Stimulated activated naive CD8-positive, alpha-beta T cell treated with anti-CD3 and anti-CD28 coated beads, Interleukin-15, Interleukin-2, amounts not matched to agents 100 U/mL and 50 U/mL, for 24 hours (primary cell): Measurements from ENCODE around the gene RHBDL3.
"Not testable (repeated sequence)": the region's sequence is repeated elsewhere in the genome, so short reads cannot be mapped to it uniquely, and the experiment has no call there.

ENCODE experiments used
- ATAC-seq: fragments of 150-1000 bp; cut with Tn5 transposase; one replicate; pipeline ENCODE4 v1.10.0; 2021
- DNase-seq: peaks from one replicate; pipeline ENCODE4 v3.0.0; 2021

RHBDL3 gene

GRCh38 chr17:32327911-32328310, 62.3 kb downstream of the RHBDL3 start:
- DNase-seq (no peak), ATAC-seq (no peak)

DNA sequence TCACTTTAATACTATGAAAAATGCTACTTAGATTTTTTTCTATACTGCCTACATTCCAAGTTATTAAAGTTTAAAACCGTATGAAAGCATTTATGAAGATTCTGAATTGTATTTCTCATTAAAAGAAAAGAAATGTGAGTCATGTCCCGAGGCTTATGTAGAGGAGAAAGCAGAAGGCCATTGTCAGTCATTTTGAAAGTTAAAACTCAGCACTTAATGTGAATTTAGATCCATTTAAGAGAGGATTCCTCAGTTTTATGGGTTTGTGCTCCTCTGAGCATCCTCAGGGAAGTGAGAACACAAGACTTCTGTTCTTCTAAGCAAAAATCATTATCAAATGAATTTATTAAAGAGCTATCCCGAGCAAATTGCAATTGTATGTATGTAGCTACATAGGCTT, 64.5 kb downstream of the RHBDL3 start:
- ATAC-seq (no peak), DNase-seq (no peak)

GRCh38 chr17:32331243-32332040, 65.8 kb downstream of the RHBDL3 start:
- no peak for DNase-seq
- ATAC-seq: peak; percentile 53

- no peak for ATAC-seq
- no peak for DNase-seq
These were observed 67.6 kb downstream of the RHBDL3 start for GRCh38 chr17:32333187-32333586.

- ATAC-seq: no peak
- DNase-seq: no peak
These were observed 69.4 kb downstream of the RHBDL3 start for GRCh38 chr17:32335046-32335445.

GRCh38 chr17:32335687-32336086, 70.1 kb downstream of the RHBDL3 start:
- DNase-seq (no peak), ATAC-seq (no peak)

- DNase-seq (peak; percentile 51), ATAC-seq (peak; percentile 8)
These were observed 75.7 kb downstream of the RHBDL3 start for GRCh38 chr17:32341141-32341856.

DNA sequence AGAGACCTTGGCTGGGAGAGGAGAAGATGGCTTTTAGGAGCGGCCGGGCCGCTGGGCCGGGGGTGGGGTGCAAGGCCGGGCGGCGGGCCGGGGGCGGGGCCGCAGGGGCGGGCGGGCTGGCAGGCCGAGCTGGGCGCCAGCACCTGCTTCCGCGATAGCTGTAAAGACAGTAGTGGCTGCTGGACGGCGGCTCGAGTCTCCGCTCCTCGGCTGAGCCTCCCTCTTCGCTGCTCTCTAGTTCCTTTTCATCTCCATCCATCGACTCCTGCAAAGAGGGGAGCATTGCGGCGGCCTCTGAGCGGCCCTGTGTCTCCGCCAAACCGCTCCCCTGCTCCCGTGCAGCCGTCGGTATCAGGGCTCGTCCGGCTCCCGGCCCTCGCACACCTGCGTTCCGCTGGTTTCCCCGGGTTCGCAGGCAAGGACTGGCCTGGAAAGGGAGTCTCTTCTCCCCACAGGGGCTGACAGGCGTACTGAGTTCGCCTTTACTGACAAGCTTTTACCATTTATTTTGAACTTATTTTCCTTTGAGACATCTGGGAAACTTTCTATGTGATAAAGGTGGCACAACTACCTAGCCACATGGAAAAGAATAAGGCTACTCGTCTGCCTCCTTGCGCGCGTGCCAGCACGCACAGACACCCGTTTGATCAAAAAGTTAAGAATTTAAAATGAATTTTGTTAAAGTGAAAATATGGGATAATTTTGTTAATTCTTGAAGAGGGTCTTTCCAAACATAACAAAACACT, 76.4 kb downstream of the RHBDL3 start, which contains the start of gene C17orf75:
C17orf75 (minus strand) TSS at position 317 of the 746 bp plus-strand sequence; CDS start at position 283, 34 bp downstream.
- peak; percentile 96 for ATAC-seq

GRCh38 chr17:32342603-32343325, 77.1 kb downstream of the RHBDL3 start:
- no peak for DNase-seq
- no peak for ATAC-seq

More for the DNA sequence above, 76.4 kb downstream of the RHBDL3 start, which contains the start of gene C17orf75:
- peak; percentile 87 for DNase-seq

DNA sequence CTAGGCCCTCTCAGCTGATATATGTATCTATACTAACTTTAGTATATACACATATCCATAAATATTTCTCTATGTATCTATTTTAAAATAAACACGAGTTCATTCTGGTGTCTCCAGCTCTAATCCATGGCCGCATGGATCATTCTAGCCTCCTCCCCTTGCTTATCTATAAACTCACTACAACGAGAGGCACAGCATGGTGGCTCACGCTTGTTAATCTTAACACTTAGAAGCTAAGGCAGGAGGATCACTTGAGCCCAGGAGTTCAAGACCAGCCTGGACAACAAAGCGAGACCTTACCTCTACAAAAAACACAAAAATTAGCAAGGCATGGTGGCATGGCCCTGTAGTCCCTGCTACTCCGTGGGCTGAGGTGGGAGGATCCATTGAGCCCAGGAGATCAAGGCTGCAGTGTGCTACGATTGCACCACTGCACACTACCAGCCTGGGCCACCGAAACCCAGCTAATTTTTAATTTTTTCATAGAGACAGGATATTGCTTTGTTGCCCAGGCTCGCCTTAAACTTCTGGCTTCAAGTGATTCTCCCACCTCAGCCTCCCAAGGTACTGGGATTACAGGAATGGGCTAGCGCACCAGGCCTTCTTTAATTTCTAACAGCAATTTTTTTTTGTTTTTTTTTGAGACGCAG, 80.4 kb downstream of the RHBDL3 start:
- no peak for ATAC-seq
- no peak for DNase-seq

DNA sequence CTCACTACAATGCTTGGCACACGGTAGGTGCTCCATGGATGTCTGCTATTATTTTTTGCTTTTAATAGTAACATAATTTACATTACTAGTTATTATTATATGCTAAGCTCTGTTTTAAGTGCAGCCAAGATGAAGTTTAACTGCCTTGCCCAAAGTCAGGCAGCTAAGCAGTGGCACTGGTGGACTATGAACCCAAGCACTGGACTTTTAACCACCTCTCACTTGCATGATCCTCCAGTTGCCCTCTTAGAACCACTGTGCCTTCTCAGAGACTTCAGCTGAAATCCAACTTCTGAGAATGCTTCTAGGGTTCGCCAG, 82.8 kb downstream of the RHBDL3 start:
- no peak for DNase-seq
- no peak for ATAC-seq

GRCh38 chr17:32349503-32349853, 83.8 kb downstream of the RHBDL3 start:
- no peak for ATAC-seq
- DNase-seq: no peak

GRCh38 chr17:32349854-32350665, 84.4 kb downstream of the RHBDL3 start, which contains the start of gene ZNF207:
Gene ZNF207 (plus strand): TSS chr17:32350157. CDS start chr17:32350286, 129 bp downstream.
- ATAC-seq: peak; percentile 97
- DNase-seq: peak; percentile 94

GRCh38 chr17:32350666-32351418, 85.2 kb downstream of the RHBDL3 start:
- DNase-seq (peak; percentile 26), ATAC-seq (peak; percentile 24)

GRCh38 chr17:32352734-32353133, 87.1 kb downstream of the RHBDL3 start:
- DNase-seq, ATAC-seq: not testable (repeated sequence)

DNA sequence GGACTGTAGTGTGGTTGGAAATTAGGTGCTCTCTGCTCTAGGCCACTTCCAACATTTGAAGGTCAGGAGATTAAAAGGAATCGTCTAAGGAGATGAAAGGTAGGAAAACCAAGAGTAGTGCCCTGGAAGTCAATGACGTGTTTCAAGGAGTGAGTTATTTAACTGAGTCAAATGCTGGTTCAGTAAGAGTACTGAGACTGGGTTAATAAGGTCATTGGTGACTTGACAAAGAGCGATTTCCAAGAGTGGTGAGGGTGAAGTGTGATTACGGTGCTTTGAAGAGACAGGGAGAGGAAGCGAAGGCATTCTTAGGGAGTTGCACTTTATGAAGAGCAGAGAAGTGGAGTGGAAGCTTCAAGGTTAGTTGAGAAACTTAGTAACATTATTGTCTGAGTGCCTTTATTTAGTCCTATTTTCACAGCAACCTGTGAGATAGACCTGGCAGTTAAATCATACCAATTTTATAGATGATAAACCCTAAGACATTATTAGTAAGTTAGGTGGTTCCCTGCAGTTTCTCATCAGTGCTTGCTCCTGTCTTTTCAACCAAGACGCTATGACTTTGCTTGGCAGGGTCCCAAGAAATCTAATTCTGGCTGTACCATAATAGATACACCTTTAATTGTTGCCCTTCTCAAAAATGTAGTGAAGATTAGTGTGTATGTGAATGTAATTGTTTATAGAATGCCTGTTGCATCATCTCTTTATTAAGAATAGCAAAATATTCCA, 90.2 kb downstream of the RHBDL3 start:
- ATAC-seq: no peak
- no peak for DNase-seq

DNA sequence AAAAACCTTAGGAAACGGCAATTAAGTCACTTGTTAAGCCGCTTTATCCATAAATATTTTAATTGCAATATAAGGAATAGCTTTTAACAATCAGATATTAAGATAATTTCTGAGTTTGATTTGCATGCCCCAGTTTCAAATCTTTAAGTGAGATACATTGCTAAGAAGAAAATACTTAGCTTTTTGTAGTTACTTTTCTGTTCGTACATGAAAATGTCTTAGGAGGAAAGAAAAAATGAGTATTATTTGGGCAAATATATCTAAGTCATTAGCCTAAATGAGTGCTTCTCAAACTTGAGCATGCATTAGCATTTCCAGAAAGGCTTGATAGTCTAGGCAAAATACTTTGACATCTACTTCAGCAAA, 90.7 kb downstream of the RHBDL3 start:
- ATAC-seq (no peak), DNase-seq (no peak)

- DNase-seq (no peak), ATAC-seq (no peak)
These were observed 91.1 kb downstream of the RHBDL3 start for GRCh38 chr17:32356750-32357149.

DNA sequence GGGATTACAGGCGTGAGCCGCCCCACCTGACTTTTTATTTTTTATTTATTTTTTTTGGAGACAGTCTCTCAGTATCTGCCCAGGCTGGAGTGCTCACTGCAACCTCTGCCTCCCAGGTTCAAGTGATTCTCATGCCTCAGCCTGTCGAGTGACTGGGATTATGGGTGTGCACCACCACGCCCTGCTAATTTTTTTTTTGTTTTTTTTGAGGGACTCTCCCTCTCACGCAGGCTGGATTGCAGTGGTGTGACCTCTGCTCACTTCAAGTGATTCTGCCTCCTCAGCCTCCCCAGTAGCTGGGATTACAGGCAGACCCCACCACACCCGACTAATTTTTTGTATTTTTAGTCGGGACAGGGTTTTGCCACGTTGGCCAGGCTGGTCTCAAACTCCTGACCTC, 92.0 kb downstream of the RHBDL3 start:
- no peak for ATAC-seq

More for the DNA sequence above, 92.0 kb downstream of the RHBDL3 start:
- no peak for DNase-seq
